PC-9 (cell line): ENCODE results near the gene ALOXE3. TPM values are rescaled to one million over a fixed set of nuclear protein-coding genes. Genes with fewer than 3 reads are reported as not detected.

Source experiments
- BruUV-seq: library from RNA; stranded (reverse); fragments of 400-500 nt; replicated peaks from 2 replicates; lab custom pipeline; 2021; lab: Mats Ljungman, UMichigan
- CTCF ChIA-PET: fragments of 300-600 bp; sonication (Branson Sonifier 250); formaldehyde crosslinking; loops from one replicate; lab custom pipeline; 2022; ENCODE audit warnings: antibody characterized with exemption; lab: Charles Lee
- POLR2A ChIA-PET: fragments of 300-600 bp; sonication (Branson Sonifier 250); formaldehyde crosslinking; loops from one replicate; lab custom pipeline; 2022; ENCODE audit warnings: antibody characterized with exemption; ENCODE audit not compliant: unreplicated experiment; lab: Charles Lee
- DNase-seq, 2 experiments: peaks; one replicate each; pipeline versions ENCODE4 v3.0.0 to v3.0.0-alpha.2; 2015 to 2022; ENCODE audit warnings: mixed read lengths in 1 of 2
- H2AFZ ChIP-seq: fragments of 200-600 bp; sonication (generic); 2 replicates; pipeline ENCODE4 v1.8.1; 2017; ENCODE audit warnings: antibody characterized with exemption
- H3F3A ChIP-seq: fragments of 200-600 bp; sonication (generic); 2 replicates; pipeline ENCODE4 v1.8.1; 2017; ENCODE audit warnings: antibody characterized with exemption, mild to moderate bottlenecking, low read depth; ENCODE audit not compliant: insufficient read depth
- H3K27ac ChIP-seq: fragments of 200-600 bp; sonication (generic); 2 replicates; pipeline ENCODE4 v1.6.1; 2016; ENCODE audit warnings: mixed run types
- H3K27me3 ChIP-seq: fragments of 200-600 bp; sonication (generic); 2 replicates; pipeline ENCODE4 v1.6.1; 2016; ENCODE audit warnings: low read depth, mixed run types; ENCODE audit not compliant: insufficient read depth
- H3K36me3 ChIP-seq: fragments of 200-600 bp; sonication (generic); 2 replicates; pipeline ENCODE4 v1.6.1; 2016; ENCODE audit warnings: low read depth, mixed run types
- H3K4me1 ChIP-seq: fragments of 200-600 bp; sonication (generic); replicated peaks from 2 replicates; pipeline ENCODE4 v1.6.1; 2016; ENCODE audit warnings: mixed run types; ENCODE audit not compliant: insufficient read depth
- H3K4me2 ChIP-seq: fragments of 200-600 bp; sonication (generic); 2 replicates; pipeline ENCODE4 v1.6.1; 2017; ENCODE audit warnings: mixed run types
- H3K4me3 ChIP-seq: fragments of 200-600 bp; sonication (generic); 2 replicates; pipeline ENCODE4 v1.6.1; 2016; ENCODE audit warnings: mixed run types
- H3K79me2 ChIP-seq: fragments of 200-600 bp; sonication (generic); 2 replicates; pipeline ENCODE4 v1.6.1; 2017; ENCODE audit warnings: low read depth, mixed run types
- H3K9me2 ChIP-seq: fragments of 200-600 bp; sonication (generic); 2 replicates; pipeline ENCODE4 v1.8.1; 2017; ENCODE audit warnings: mild to moderate bottlenecking; ENCODE audit not compliant: insufficient read depth
- H3K9me3 ChIP-seq: fragments of 200-600 bp; sonication (generic); 2 replicates; pipeline ENCODE4 v1.8.1; 2016; ENCODE audit warnings: low read depth; ENCODE audit not compliant: insufficient read depth
- H4K20me1 ChIP-seq: fragments of 200-600 bp; sonication (generic); 2 replicates; pipeline ENCODE4 v1.8.1; 2017; ENCODE audit not compliant: insufficient read depth
- CTCF ChIP-seq: fragments of 200-600 bp; sonication (generic); conservative IDR thresholded peaks from 2 replicates; pipeline ENCODE4 v1.6.1; 2017; ENCODE audit warnings: mixed run types, antibody characterized with exemption, mild to moderate bottlenecking, moderate library complexity
- EZH2 ChIP-seq: fragments of 200-600 bp; sonication (generic); IDR thresholded peaks from 2 replicates; pipeline ENCODE4 v1.8.0; 2017; ENCODE audit warnings: antibody characterized with exemption, low read depth
- intact Hi-C: fragments of 100-400 bp; cut with micrococcal nuclease; formaldehyde crosslinking; loops from one replicate; pipeline ENCODE4 v1.10.0; 2022; ENCODE audit not compliant: unreplicated experiment
- total RNA-seq: library from RNA; stranded (reverse); gene quantifications from 2 replicates; pipeline ENCODE4 v1.2.3, GENCODE V29; 2021

ALOXE3 gene
- total RNA-seq, 1 experiment from 2014 or later = 1.4 TPM

GRCh38 chr17:8151120-8151640, 32.9 kb upstream of the ALOXE3 start:
- no peaks in the 10 kb centered on the region for H3K9me2 ChIP-seq
- H3K4me3 ChIP-seq = peak overlapping the region; percentile 60; the same call in 1 of the 2 replicates
- H3K4me2 ChIP-seq = peak overlapping the region; percentile 85
- H3F3A ChIP-seq = peaks cover 15% of the 10 kb centered on the region; the same call in 1 of the 2 replicates
- POLR2A ChIA-PET = interaction anchor here (0.6 to 0.7 kb wide), 3 partner anchors 72 to 383 kb away, joined by 5 to 8 read pairs (median 5); no protein-coding TSS in a partner anchor
- H2AFZ ChIP-seq = no peak overlapping the region
- peak in 1 of 2 experiments; percentile 82 for DNase-seq
- no peaks in the 10 kb centered on the region; the same call in 1 of the 2 replicates for H4K20me1 ChIP-seq
- peaks cover 25% of the 10 kb centered on the region for H3K4me1 ChIP-seq
- 0 out of 2 replicates have a peak, but pooled peaks cover 6% of the 10 kb centered on the region for H3K79me2 ChIP-seq
- BruUV-seq = no TSS peak
- intact Hi-C loops = no loop called here
- TF ChIP-seq CTCF = no peak
- TF ChIP-seq EZH2 = no peak
- H3K27me3 ChIP-seq = no peaks in the 10 kb centered on the region
- no peaks in the 10 kb centered on the region for H3K9me3 ChIP-seq
- CTCF ChIA-PET = interaction anchor here (0.6 kb wide), 2 partner anchors 13 to 667 kb away, joined by 3 to 4 read pairs; partner anchors contain the start of gene POLR2A
- no peaks in the 10 kb centered on the region for H3K36me3 ChIP-seq
- no peak overlapping the region for H3K27ac ChIP-seq

- no peak overlapping the region; the same call in 1 of the 2 replicates for H3K4me3 ChIP-seq
- intact Hi-C loops = no loop called here
- POLR2A ChIA-PET = interaction anchor here (0.6 to 0.7 kb wide), 2 partner anchors 73 to 220 kb away, joined by 5 read pairs; no protein-coding TSS in a partner anchor
- no peaks in the 10 kb centered on the region; the same call in 1 of the 2 replicates for H4K20me1 ChIP-seq
- CTCF ChIA-PET = interaction anchor here (0.6 kb wide), 1 partner anchor 666 kb away, joined by 4 read pairs; the partner anchor contains the start of gene POLR2A
- no peak overlapping the region for H2AFZ ChIP-seq
- H3K4me2 ChIP-seq = peak overlapping the region; percentile 85
- H3K4me1 ChIP-seq = peaks cover 22% of the 10 kb centered on the region
- no peak overlapping the region for H3K27ac ChIP-seq
- BruUV-seq = no TSS peak
- TF ChIP-seq CTCF (no peak), EZH2 (no peak)
- H3K79me2 ChIP-seq = 0 out of 2 replicates have a peak, but pooled peaks cover 6% of the 10 kb centered on the region
- no peaks in the 10 kb centered on the region for H3K9me2 ChIP-seq
- H3K36me3 ChIP-seq = no peaks in the 10 kb centered on the region
- H3K27me3 ChIP-seq = no peaks in the 10 kb centered on the region
- DNase-seq = no peak
- no peaks in the 10 kb centered on the region for H3K9me3 ChIP-seq
- peaks cover 15% of the 10 kb centered on the region; the same call in 1 of the 2 replicates for H3F3A ChIP-seq
These were observed 32.1 kb upstream of the ALOXE3 start for GRCh38 chr17:8150194-8151119.

GRCh38 chr17:8149419-8150193, 31.3 kb upstream of the ALOXE3 start:
- H3K4me2 ChIP-seq = no peak overlapping the region
- H3K9me2 ChIP-seq = no peaks in the 10 kb centered on the region
- no peaks in the 10 kb centered on the region for H3K27me3 ChIP-seq
- ChIA-PET CTCF (no interaction called here), POLR2A (no interaction called here)
- no peak for TF ChIP-seq CTCF
- TF ChIP-seq EZH2 = no peak
- H3K4me3 ChIP-seq = no peak overlapping the region
- no peaks in the 10 kb centered on the region for H3K79me2 ChIP-seq
- BruUV-seq = no TSS peak
- H3K27ac ChIP-seq = no peak overlapping the region
- no peaks in the 10 kb centered on the region for H3K9me3 ChIP-seq
- no peaks in the 10 kb centered on the region for H3K36me3 ChIP-seq
- peaks cover 13% of the 10 kb centered on the region for H3K4me1 ChIP-seq
- intact Hi-C loops = no loop called here
- no peak for DNase-seq
- no peaks in the 10 kb centered on the region; the same call in 1 of the 2 replicates for H4K20me1 ChIP-seq
- no peak overlapping the region for H2AFZ ChIP-seq
- peaks cover 10% of the 10 kb centered on the region; the same call in 1 of the 2 replicates for H3F3A ChIP-seq
